GM12878 (cell line): ENCODE results near the gene NRTN.
"Not testable (repeated sequence)": the region's sequence is repeated elsewhere in the genome, so short reads cannot be mapped to it uniquely, and the experiment has no call there.

Experiments
- EP300 ChIP-seq, 2 experiments: fragments of 150-350 bp in 1 of 2; IDR thresholded peaks; 2 replicates each; pipeline ENCODE4 v1.6.1; 2011 to 2012; ENCODE audit warnings: low read depth in 2 of 2, low read length in 2 of 2, borderline replicate concordance in 1 of 2, improper control_type of control experiment in 1 of 2, inconsistent platforms in 1 of 2; ENCODE audit not compliant: control insufficient read depth in 1 of 2
- ESRRA ChIP-seq: IDR thresholded peaks from 2 replicates; pipeline ENCODE4 v1.6.1; 2012; ENCODE audit warnings: mild to moderate bottlenecking, low read length, improper control_type of control experiment
- MYC ChIP-seq: IDR thresholded peaks from 2 replicates; pipeline ENCODE4 v1.6.1; 2011; ENCODE audit warnings: mild to moderate bottlenecking, low read length, moderate library complexity, inconsistent platforms; ENCODE audit not compliant: insufficient read depth, insufficient replicate concordance, insufficient read length, severe bottlenecking
- POLR2A ChIP-seq: IDR thresholded peaks from 2 replicates; pipeline ENCODE4 v1.6.1; 2011; ENCODE audit warnings: low read depth, mild to moderate bottlenecking, low read length
- RAD21 ChIP-seq: IDR thresholded peaks from 2 replicates; pipeline ENCODE4 v1.6.1; 2011; ENCODE audit warnings: mild to moderate bottlenecking, low read depth, low read length, moderate library complexity; ENCODE audit not compliant: insufficient read depth
- TARDBP ChIP-seq: IDR thresholded peaks from 2 replicates; pipeline ENCODE4 v1.6.1; 2016; ENCODE audit warnings: borderline replicate concordance
- TF ChIP-seq, protein P1 (sequence below), 3 experiments: IDR thresholded peaks in 2 of 3; conservative IDR thresholded peaks in 1 of 3; 2 replicates each; pipeline ENCODE4 v1.5.1; 2011; ENCODE audit warnings: low read depth in 3 of 3, low read length in 3 of 3, mild to moderate bottlenecking in 3 of 3, control low read depth in 2 of 3, moderate library complexity in 2 of 3, inconsistent platforms in 1 of 3, mixed read lengths in 1 of 3; ENCODE audit not compliant: control insufficient read depth in 2 of 3, insufficient read depth in 1 of 3; ENCODE audit errors: extremely low read depth in 1 of 3
- TF ChIP-seq, protein P2 (sequence below): fragments of 450-650 bp; IDR thresholded peaks from 2 replicates; pipeline ENCODE4 v1.6.1; 2014; ENCODE audit warnings: mild to moderate bottlenecking
- TF ChIP-seq, protein P3 (sequence below): IDR thresholded peaks from 2 replicates; pipeline ENCODE4 v1.6.1; 2012; ENCODE audit warnings: mild to moderate bottlenecking, low read depth, low read length

DNA sequence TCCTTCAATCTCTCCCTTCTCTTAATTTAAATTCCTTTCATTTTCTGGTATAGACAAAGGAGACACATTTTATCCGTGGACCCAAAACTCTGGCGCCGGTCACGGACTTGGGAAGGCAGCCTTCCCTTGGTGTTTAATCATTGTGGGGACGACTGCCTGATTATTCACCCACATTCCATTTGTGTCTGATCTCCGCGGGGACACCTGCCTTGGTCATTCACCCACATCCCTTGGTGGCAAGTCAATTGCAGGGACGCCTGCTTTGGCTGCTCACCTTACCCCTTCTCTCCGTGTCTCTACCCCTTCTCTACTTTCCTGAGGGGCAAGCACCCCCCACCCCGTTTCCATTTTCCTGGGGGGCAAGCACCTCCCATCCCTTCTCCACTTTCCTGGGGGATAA is 43.0 kb downstream of the NRTN start:
- TF ChIP-seq, protein P1, sequence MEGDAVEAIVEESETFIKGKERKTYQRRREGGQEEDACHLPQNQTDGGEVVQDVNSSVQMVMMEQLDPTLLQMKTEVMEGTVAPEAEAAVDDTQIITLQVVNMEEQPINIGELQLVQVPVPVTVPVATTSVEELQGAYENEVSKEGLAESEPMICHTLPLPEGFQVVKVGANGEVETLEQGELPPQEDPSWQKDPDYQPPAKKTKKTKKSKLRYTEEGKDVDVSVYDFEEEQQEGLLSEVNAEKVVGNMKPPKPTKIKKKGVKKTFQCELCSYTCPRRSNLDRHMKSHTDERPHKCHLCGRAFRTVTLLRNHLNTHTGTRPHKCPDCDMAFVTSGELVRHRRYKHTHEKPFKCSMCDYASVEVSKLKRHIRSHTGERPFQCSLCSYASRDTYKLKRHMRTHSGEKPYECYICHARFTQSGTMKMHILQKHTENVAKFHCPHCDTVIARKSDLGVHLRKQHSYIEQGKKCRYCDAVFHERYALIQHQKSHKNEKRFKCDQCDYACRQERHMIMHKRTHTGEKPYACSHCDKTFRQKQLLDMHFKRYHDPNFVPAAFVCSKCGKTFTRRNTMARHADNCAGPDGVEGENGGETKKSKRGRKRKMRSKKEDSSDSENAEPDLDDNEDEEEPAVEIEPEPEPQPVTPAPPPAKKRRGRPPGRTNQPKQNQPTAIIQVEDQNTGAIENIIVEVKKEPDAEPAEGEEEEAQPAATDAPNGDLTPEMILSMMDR (IDR thresholded peaks at IDR 0.05 in 2 of 3, conservative IDR thresholded peaks at IDR 0.05 in 1 of 3; ENCODE audit: control insufficient read depth in 2 of 3, extremely low read depth in 1 of 3, insufficient read depth in 1 of 3, low read depth in 3 of 3, low read length in 3 of 3) = not testable (repeated sequence)
- not testable (repeated sequence) for TF ChIP-seq MYC; ESRRA; POLR2A; RAD21; EP300 (IDR thresholded peaks at IDR 0.05; ENCODE audit: borderline replicate concordance in 1 of 2, control insufficient read depth in 1 of 2, low read depth in 2 of 2, low read length in 2 of 2); TARDBP
- TF ChIP-seq, protein P2, sequence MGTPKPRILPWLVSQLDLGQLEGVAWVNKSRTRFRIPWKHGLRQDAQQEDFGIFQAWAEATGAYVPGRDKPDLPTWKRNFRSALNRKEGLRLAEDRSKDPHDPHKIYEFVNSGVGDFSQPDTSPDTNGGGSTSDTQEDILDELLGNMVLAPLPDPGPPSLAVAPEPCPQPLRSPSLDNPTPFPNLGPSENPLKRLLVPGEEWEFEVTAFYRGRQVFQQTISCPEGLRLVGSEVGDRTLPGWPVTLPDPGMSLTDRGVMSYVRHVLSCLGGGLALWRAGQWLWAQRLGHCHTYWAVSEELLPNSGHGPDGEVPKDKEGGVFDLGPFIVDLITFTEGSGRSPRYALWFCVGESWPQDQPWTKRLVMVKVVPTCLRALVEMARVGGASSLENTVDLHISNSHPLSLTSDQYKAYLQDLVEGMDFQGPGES = not testable (repeated sequence)
- TF ChIP-seq, protein P3, sequence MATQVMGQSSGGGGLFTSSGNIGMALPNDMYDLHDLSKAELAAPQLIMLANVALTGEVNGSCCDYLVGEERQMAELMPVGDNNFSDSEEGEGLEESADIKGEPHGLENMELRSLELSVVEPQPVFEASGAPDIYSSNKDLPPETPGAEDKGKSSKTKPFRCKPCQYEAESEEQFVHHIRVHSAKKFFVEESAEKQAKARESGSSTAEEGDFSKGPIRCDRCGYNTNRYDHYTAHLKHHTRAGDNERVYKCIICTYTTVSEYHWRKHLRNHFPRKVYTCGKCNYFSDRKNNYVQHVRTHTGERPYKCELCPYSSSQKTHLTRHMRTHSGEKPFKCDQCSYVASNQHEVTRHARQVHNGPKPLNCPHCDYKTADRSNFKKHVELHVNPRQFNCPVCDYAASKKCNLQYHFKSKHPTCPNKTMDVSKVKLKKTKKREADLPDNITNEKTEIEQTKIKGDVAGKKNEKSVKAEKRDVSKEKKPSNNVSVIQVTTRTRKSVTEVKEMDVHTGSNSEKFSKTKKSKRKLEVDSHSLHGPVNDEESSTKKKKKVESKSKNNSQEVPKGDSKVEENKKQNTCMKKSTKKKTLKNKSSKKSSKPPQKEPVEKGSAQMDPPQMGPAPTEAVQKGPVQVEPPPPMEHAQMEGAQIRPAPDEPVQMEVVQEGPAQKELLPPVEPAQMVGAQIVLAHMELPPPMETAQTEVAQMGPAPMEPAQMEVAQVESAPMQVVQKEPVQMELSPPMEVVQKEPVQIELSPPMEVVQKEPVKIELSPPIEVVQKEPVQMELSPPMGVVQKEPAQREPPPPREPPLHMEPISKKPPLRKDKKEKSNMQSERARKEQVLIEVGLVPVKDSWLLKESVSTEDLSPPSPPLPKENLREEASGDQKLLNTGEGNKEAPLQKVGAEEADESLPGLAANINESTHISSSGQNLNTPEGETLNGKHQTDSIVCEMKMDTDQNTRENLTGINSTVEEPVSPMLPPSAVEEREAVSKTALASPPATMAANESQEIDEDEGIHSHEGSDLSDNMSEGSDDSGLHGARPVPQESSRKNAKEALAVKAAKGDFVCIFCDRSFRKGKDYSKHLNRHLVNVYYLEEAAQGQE = not testable (repeated sequence)
